HUDEP-2 (cell line): ENCODE data around the gene DHRS4.

Experiments used
- DNase-seq, 76 experiments: peaks; one replicate each; lab custom pipeline; 2025; ENCODE audit not compliant: unreplicated experiment in 76 of 76; lab: John Stamatoyannopoulos, UW

Gene DHRS4

DNA sequence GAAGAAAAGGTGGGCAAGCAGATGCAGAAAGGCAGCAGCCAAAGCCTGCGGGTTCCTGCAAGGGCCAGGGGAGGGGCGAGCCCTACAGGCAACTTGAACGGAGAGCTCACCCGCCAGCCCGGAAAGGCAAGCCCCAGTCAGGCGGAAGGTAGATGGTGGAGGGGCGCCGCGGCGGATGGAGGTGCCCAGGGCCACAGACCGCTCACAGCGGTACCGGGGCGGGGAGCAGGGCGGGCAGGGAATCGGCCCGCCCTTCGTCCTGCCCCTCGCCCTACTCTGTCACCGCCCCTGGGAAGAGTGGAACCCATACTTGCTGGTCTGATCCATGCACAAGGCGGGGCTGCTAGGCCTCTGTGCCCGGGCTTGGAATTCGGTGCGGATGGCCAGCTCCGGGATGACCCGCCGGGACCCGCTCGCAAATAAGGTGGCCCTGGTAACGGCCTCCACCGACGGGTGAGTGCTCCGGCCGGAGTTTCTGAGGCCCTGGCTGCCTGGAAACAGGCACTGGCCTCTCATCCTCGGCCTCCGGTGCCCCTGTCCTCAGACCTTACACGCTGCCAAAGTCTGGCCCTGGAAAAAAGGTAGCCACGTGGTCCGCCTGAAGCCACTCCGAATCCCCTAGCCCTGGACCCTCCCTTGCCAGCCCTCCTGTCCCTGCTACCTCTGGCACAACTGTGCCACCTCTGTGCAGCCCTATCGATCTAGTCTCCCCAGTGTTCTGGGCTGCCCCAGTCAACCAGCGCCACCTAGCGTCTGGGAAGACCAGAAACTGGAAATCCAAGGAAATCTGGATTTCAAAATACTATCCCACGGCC is at the start of gene DHRS4:
DHRS4 (plus strand) TSS at position 307 of the 815 bp plus-strand sequence; CDS start at position 326, 19 bp downstream.
- peak in 70 of 76 experiments; percentile 17 to 88 (median 62) for DNase-seq

DNA sequence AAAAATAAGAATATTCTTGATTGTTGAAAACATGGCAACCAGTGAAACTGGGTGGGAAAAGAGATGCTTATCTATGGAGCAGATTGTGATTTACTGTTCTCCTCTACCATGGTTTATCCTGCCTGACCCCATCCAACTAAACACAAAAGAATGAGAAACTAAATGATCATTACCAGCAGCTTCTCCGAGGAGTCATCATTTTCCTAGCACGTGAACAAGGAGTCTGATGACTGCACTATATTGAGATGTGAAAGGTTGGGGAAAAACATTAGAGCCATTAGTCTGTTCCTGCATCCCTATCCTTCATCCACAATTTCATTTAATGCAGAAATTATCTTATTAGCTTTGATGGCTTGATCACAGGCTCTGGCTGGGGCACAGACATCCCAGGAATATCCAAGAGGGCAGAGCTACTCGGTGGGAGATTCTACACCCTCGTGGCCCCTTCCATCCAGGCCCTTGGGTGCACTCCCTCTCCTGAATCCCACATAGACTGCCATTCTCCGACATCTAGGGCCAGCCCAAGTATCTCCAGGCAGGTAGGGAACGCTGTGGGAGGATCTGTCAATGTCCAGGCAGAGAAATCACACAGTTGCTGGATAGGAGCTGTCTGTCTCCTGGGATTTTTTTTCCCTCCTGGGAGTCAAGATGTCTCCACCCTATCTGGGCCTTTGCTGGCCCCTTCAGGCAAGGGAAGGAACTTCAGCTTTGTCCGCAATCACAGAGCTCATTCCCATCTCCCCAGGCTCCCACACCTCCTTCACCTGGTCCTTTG is 43.3 kb upstream of the DHRS4 start:
- peak in 8 of 76 experiments; percentile 3 to 24 (median 11) for DNase-seq

- no peak for DNase-seq
These were observed 42.7 kb upstream of the DHRS4 start for GRCh38 chr14:23910876-23911210.

DNA sequence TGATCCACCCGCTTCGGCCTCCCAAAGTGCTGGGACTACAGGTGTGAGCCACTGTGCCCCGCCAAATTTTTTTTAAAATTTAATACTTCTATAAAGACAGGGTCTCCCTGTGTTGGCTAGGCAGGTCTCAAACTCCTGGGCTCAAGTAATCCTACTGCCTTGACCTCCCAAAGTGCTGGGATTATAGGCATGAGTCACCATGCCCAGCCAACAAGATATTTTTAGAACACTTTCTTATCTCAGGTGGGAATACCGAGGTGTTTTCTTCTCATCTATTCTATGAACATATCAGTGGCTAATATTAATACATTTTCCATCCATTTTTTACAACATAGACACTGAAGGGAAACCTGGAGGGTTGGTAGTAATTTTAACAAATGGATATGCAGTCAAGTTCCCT is 38.0 kb upstream of the DHRS4 start:
- DNase-seq: no peak

- DNase-seq: no peak
These were observed 37.6 kb upstream of the DHRS4 start for GRCh38 chr14:23916004-23916403.

GRCh38 chr14:23916446-23916845 is 37.1 kb upstream of the DHRS4 start:
- no peak for DNase-seq

GRCh38 chr14:23922545-23922944 is 31.0 kb upstream of the DHRS4 start:
- DNase-seq: peak in 1 of 76 experiments; percentile 15

DNA sequence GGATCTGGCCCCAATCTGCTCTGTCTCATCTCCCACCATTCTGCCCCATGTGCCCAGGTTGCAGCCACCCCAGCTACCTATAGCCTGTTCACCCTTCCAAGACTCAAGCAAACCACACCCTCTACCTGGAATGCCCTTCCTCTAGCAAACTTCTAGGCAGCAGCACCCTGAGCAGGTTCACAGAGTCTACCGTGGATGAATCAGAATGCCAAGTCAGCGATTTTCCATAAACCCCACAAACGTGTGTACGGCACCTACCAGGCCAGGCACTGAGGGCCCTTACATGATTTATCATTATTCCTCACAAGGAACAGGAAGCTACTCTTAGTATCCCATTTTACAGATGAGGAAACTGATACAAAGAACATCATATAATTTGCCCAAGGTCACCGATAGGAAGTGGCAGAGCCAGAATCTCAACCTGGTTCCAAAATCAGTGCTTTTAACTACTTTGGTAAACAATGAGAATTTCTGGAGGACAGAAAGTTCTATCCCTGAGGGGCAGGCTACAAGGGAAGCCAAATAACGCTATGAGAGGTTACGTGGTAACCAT is 28.0 kb upstream of the DHRS4 start:
- no peak for DNase-seq

- DNase-seq: no peak
These were observed 27.0 kb upstream of the DHRS4 start for GRCh38 chr14:23926543-23926942.

DNA sequence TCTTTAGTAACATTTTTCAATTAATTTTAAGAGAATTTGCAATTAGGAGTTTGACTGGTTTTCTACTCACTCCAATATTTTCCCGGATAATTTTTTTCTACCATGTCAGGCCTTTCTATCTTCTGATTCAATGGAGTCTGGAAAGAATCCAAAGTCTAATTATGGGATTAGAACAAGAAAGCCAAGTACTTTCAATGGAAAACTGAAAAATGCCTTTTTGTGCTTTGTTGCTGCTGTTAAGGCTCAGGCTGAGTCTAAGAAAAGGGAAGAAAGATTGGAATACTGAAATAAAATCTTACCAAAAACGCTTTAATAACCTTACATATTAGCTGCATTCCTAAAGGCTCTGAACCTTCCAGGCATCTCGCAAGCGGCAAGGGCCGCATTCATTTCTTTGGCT is 24.4 kb upstream of the DHRS4 start:
- no peak for DNase-seq

- peak in 63 of 76 experiments; percentile 6 to 80 (median 55) for DNase-seq
These were observed 23.7 kb upstream of the DHRS4 start for GRCh38 chr14:23929822-23930294.

DNA sequence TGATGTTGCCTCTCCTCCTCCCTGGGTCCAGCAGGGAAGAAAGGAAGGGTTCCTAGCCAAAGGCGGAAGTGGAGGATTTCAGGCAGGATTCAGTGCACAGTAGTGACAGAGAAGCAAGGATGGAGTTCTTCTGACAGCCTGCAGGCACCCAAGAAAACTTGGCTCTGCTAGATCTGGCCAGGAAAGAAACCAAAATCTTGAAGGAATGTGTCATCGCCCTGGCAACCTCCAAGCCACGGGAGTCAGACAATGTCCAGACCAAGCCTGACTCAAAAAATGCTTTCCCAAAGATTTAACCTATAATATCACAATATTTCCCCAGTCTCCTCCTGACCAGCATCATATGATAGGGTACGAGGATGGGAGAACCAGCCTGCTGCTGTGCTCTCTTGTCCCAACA is 22.8 kb upstream of the DHRS4 start:
- DNase-seq: no peak

- DNase-seq: peak in 2 of 76 experiments; percentile 2 to 11
These were observed 21.8 kb upstream of the DHRS4 start for GRCh38 chr14:23931721-23932289.

GRCh38 chr14:23932639-23933038 is 20.9 kb upstream of the DHRS4 start:
- peak in 31 of 76 experiments; percentile 6 to 73 (median 31) for DNase-seq

DNA sequence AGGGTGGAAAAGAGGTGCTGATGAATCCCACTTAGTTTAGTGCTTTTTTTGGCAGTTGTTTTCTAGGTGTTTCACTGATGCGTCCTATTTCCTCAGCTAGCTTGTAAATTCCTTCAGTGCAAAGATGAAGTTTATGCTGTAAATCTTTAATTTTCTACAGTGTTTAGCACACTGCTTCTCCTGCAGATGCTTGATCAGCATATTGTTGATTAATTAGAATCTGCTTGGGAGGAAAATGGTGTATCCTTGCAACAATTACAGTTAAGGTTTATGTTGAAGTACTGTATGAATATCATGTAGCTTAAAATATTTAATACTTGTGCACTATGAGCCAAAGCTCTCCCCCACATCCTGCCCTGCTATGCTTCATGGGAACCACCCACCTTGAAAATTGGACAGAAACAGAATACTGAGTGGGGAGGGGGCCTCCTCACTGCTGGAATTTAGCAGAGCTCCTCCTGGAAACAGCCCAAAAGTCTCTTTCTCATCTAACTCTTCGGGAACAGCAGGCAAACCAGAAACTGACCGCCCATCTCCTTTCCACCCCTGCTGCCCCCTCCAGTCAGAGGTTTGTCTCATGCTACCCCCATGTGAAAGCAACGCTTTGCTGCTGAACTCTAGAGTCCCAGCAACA is 20.3 kb upstream of the DHRS4 start:
- DNase-seq: no peak

GRCh38 chr14:23933742-23934128 is 19.8 kb upstream of the DHRS4 start:
- no peak for DNase-seq

GRCh38 chr14:23935158-23935557 is 18.4 kb upstream of the DHRS4 start:
- DNase-seq: no peak

GRCh38 chr14:23936084-23936829 is 17.3 kb upstream of the DHRS4 start:
- DNase-seq: no peak

GRCh38 chr14:23937203-23937602 is 16.4 kb upstream of the DHRS4 start:
- no peak for DNase-seq

GRCh38 chr14:23938823-23939222 is 14.7 kb upstream of the DHRS4 start:
- DNase-seq: no peak
